Gastrocnemius medialis (tissue), 4 donors: ENCODE results near the gene PDE6G.

Experiments used
- CTCF ChIP-seq, 5 experiments: fragments of 450-650 bp in 3 of 5; fragments of 200-600 bp in 2 of 5; sonication (generic) in 2 of 5; IDR thresholded peaks in 4 of 5; conservative IDR thresholded peaks in 1 of 5; 1 replicate in 4 of 5; 2 replicates in 1 of 5; pipeline ENCODE4 v1.5.1; 2016 to 2019; ENCODE audit warnings: antibody characterized with exemption in 5 of 5, mild to moderate bottlenecking in 3 of 5, moderate library complexity in 3 of 5
- POLR2A ChIP-seq, 2 donors: fragments of 450-650 bp; IDR thresholded peaks; one replicate each; pipeline ENCODE4 v1.6.1; 2017; ENCODE audit warnings: antibody characterized with exemption in 2 of 2, mild to moderate bottlenecking in 2 of 2, moderate library complexity in 2 of 2

GRCh38 chr17:81641825-81642489, 14.4 kb downstream of the PDE6G start:
- TF ChIP-seq CTCF (IDR thresholded peaks at IDR 0.05 in 4 of 5, conservative IDR thresholded peaks at IDR 0.05 in 1 of 5), result no peak
- no peak for TF ChIP-seq POLR2A (IDR thresholded peaks at IDR 0.05)
